Body of pancreas (tissue), 4 donors: ENCODE results near the gene CREB3.

Experiments used
- CTCF ChIP-seq, 7 experiments: fragments of 450-650 bp in 4 of 7; fragments of 200-600 bp in 3 of 7; sonication (generic) in 3 of 7; IDR thresholded peaks; one replicate each; pipeline ENCODE4 v1.5.1; 2016 to 2019; ENCODE audit warnings: antibody characterized with exemption in 7 of 7
- POLR2A ChIP-seq, 3 donors: fragments of 450-650 bp; IDR thresholded peaks; one replicate each; pipeline ENCODE4 v1.6.1; 2016; ENCODE audit warnings: antibody characterized with exemption in 3 of 3, mild to moderate bottlenecking in 2 of 3

- TF ChIP-seq CTCF (IDR thresholded peaks at IDR 0.05) (no peak), POLR2A (IDR thresholded peaks at IDR 0.05) (peak; percentile 42 to 65 (median 65))
Observed at GRCh38 chr9:35757226-35757891, 24.9 kb downstream of the CREB3 start.
